Measurements from ENCODE around the gene TMEM171.

The TMEM171 gene

GRCh38 chr5:73151766-73152410 is 31.5 kb downstream of the TMEM171 start:
- H3K27ac ChIP-seq: no peak overlapping the region
- TF ChIP-seq, protein P1, sequence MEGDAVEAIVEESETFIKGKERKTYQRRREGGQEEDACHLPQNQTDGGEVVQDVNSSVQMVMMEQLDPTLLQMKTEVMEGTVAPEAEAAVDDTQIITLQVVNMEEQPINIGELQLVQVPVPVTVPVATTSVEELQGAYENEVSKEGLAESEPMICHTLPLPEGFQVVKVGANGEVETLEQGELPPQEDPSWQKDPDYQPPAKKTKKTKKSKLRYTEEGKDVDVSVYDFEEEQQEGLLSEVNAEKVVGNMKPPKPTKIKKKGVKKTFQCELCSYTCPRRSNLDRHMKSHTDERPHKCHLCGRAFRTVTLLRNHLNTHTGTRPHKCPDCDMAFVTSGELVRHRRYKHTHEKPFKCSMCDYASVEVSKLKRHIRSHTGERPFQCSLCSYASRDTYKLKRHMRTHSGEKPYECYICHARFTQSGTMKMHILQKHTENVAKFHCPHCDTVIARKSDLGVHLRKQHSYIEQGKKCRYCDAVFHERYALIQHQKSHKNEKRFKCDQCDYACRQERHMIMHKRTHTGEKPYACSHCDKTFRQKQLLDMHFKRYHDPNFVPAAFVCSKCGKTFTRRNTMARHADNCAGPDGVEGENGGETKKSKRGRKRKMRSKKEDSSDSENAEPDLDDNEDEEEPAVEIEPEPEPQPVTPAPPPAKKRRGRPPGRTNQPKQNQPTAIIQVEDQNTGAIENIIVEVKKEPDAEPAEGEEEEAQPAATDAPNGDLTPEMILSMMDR (conservative IDR thresholded peaks at IDR 0.05): no peak
- TF ChIP-seq ZFX (IDR thresholded peaks at IDR 0.05): no peak

DNA sequence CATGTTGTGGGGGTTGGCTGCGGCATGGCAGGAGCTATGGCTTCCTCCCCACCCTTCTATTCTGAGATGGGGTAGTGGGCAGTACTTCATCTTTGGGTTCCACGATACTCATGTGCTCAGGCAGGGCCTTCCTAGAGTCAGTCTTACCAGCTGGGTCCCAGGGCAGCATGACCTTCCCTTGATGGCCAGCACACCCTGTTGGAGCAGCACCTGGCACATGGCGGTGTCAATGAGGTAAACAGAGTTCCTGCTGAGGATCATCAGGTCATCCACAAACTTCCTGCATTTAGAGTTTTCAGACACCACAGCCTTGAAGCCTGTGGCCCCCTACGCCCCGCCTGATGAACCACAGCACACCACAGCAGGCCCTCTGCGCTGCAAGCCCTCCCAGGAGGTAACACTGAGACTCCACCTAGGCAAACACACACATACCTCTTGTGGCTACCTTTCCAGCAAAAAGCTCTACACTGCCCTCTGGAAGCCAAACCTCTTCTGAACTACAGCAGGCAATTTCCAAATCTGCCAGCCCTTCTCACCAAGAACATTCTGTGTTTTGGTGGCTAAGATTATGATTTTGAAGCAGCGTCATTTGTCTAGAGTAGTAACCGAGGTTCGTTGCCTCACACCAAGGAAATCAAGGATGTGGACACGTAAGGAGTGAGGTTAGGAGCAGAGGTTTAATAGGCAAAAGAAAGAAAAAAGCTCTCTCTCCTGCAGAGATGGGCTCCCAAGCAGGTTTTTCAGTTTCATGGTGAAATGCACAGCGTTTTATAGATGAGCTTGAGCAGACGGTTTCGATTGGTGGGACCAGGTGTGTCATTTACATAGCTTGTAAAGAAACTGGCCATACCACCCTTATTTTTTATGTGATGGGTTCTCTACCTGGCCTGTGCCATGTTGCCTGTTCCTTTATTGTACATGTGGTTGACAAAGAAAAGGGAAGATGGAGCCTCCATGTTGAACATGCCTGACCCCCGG is 32.3 kb downstream of the TMEM171 start:
- H3K27ac ChIP-seq: no peak overlapping the region
- no peak for TF ChIP-seq ZFX (IDR thresholded peaks at IDR 0.05)
- TF ChIP-seq, protein P1 (conservative IDR thresholded peaks at IDR 0.05): peak; percentile 18

- H3K27ac ChIP-seq: no peak overlapping the region
- TF ChIP-seq, protein P1 (conservative IDR thresholded peaks at IDR 0.05): no peak
- TF ChIP-seq ZFX (IDR thresholded peaks at IDR 0.05): no peak
Observed at GRCh38 chr5:73153513-73153912, 33.1 kb downstream of the TMEM171 start.

DNA sequence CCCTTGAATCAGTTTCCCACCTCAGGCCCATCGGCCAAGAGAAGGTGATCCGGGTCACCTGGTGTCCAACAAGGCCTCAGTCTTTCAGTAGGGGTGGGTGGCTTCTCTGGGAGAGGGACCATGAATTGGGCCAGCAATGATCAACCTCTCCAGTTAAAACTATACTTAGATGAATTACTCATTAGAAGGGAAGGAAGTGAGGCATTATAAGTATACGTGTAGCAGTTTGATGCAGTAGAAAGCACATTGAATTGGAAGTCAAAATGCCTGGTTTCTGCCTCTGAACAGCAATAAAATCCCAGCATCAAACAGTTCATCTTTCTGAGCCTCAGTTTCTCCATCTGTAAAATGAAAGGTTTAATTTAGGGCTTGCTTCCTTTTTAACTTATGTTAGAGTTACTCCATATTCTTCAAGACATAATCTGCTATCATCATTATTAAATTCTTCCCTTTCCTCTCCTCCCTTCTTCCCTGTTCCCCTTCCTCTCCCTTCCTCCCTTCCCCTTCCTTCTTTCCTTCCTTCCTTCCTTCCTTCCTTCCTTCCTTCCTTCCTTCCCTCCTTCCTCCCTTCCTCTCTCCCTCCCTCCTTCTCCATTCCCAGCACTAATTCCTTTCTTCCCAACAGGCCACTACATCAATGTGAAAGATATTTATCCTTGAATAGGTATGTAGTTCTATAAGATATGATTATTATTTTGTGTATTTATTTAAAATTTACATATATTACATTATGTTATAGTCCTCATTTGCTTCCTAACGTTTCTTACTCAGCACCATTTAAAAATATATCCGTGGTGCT is 34.0 kb downstream of the TMEM171 start:
- H3K27ac ChIP-seq: no peak overlapping the region
- TF ChIP-seq, protein P1 (conservative IDR thresholded peaks at IDR 0.05): no peak

- TF ChIP-seq, protein P1 (conservative IDR thresholded peaks at IDR 0.05): no peak
- no peak for TF ChIP-seq ZFX (IDR thresholded peaks at IDR 0.05)
- no peak overlapping the region for H3K27ac ChIP-seq
Observed at GRCh38 chr5:73155271-73156222, 35.2 kb downstream of the TMEM171 start.

DNA sequence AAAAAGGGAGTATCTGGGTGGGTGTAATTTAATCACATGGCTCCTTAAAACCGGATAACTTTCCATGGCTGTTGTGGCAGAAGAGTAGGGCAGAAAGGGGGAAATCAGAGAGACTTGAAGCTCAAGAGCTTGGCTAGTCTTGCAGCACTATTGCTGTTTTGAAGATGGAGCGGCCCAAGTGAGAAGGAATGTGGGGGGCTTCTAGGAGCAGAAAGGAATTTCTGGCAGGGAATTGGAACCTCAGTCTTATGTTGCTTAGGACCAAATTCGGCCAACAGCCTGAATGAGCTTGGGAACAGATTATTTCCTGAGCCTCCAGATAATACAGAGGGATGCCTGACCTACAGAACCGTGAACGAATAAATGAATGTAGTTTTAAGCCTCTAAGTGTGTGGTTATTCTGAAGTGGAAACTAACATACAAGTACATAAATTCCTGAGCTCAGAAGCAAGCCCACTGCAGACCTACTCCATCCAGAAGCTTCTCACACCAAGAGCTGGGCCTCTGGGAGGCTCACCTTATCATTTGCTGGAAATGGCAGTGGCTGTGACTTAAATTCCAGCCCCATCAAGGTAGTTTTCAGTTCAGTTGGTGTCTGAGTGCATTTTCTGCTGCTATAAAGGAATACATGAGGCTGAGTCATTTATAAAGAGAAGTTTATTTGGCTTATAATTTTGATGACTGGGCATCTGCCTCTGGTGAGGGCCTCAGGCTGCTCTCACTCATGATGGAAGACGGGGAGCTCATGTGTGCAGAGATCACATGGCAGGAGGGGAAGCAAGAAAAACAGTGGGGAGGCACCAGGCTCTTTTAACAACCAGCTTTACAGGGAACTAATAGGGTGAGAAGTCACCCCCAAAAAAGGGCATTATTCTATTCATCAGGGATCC is 37.3 kb downstream of the TMEM171 start:
- no peak for TF ChIP-seq ZFX (IDR thresholded peaks at IDR 0.05)
- TF ChIP-seq, protein P1 (conservative IDR thresholded peaks at IDR 0.05): no peak
- H3K27ac ChIP-seq: no peak overlapping the region
